ENCODE measurements around the gene CHAT. TPM values are rescaled to one million over a fixed set of nuclear protein-coding genes. Genes with fewer than 3 reads are reported as not detected.

The CHAT gene
- total RNA-seq, 1 experiment from 2014 or later: not detected

GRCh38 chr10:49628599-49628998 lies 14.8 kb downstream of the CHAT start:
- DNase-seq (ENCODE audit: low read depth): no peak

GRCh38 chr10:49629431-49629881 lies 15.6 kb downstream of the CHAT start:
- no peak for DNase-seq (ENCODE audit: low read depth)

GRCh38 chr10:49631975-49632374 lies 18.1 kb downstream of the CHAT start:
- no peak for DNase-seq (ENCODE audit: low read depth)

- DNase-seq (ENCODE audit: low read depth): no peak
Observed at GRCh38 chr10:49632406-49633317, 18.8 kb downstream of the CHAT start.

- DNase-seq (ENCODE audit: low read depth): no peak
Observed at GRCh38 chr10:49633327-49634068, 19.7 kb downstream of the CHAT start.

- no peak for DNase-seq (ENCODE audit: low read depth)
Observed at GRCh38 chr10:49634069-49634660, 20.3 kb downstream of the CHAT start.

- DNase-seq (ENCODE audit: low read depth): no peak
Observed at GRCh38 chr10:49642311-49642710, 28.5 kb downstream of the CHAT start.

GRCh38 chr10:49643241-49644034 lies 29.6 kb downstream of the CHAT start:
- no peak for DNase-seq (ENCODE audit: low read depth)

GRCh38 chr10:49644035-49644646 lies 30.3 kb downstream of the CHAT start:
- DNase-seq (ENCODE audit: low read depth): no peak

- DNase-seq (ENCODE audit: low read depth): no peak
Observed at GRCh38 chr10:49645417-49645816, 31.6 kb downstream of the CHAT start.

GRCh38 chr10:49645871-49646870 lies 32.3 kb downstream of the CHAT start:
- no peak for DNase-seq (ENCODE audit: low read depth)

- no peak for DNase-seq (ENCODE audit: low read depth)
Observed at GRCh38 chr10:49647554-49647953, 33.7 kb downstream of the CHAT start.

GRCh38 chr10:49647985-49648795 lies 34.4 kb downstream of the CHAT start:
- no peak for DNase-seq (ENCODE audit: low read depth)

GRCh38 chr10:49649294-49649693 lies 35.5 kb downstream of the CHAT start:
- DNase-seq (ENCODE audit: low read depth): no peak

GRCh38 chr10:49649936-49650723 lies 36.3 kb downstream of the CHAT start:
- DNase-seq (ENCODE audit: low read depth): no peak

GRCh38 chr10:49650724-49651034 lies 36.8 kb downstream of the CHAT start:
- DNase-seq (ENCODE audit: low read depth): no peak

- DNase-seq (ENCODE audit: low read depth): no peak
Observed at GRCh38 chr10:49651039-49651835, 37.4 kb downstream of the CHAT start.
